Liver (tissue), 3 donors: Measurements from ENCODE around the gene ERICH6.

ENCODE experiments used
- EGR1 ChIP-seq, 2 donors: IDR thresholded peaks; 2 replicates each; pipeline ENCODE4 v1.6.1; 2016 to 2018; ENCODE audit warnings: antibody characterized with exemption in 2 of 2, low read depth in 2 of 2
- FOXA1 ChIP-seq: IDR thresholded peaks from 2 replicates; pipeline ENCODE4 v1.6.1; 2016; ENCODE audit warnings: antibody characterized with exemption
- RAD21 ChIP-seq, 2 donors: IDR thresholded peaks; 2 replicates each; pipeline ENCODE4 v1.6.1; 2016; ENCODE audit warnings: antibody characterized with exemption in 2 of 2, mild to moderate bottlenecking in 2 of 2
- TF ChIP-seq, protein P1 (sequence below): IDR thresholded peaks from 2 replicates; pipeline ENCODE4 v1.6.1; 2016; ENCODE audit warnings: antibody characterized with exemption, mild to moderate bottlenecking
- TF ChIP-seq, protein P2 (sequence below): fragments of 150-350 bp; IDR thresholded peaks from 2 replicates; pipeline ENCODE4 v1.5.1; 2017; ENCODE audit warnings: improper control_type of control experiment, low read depth, low read length; ENCODE audit not compliant: missing input control
- TF ChIP-seq, protein P3 (sequence below): IDR thresholded peaks from 2 replicates; pipeline ENCODE4 v1.6.1; 2016; ENCODE audit warnings: antibody characterized with exemption
- TF ChIP-seq, protein P4 (sequence below): IDR thresholded peaks from 2 replicates; pipeline ENCODE4 v1.6.1; 2016; ENCODE audit warnings: antibody characterized with exemption
- donor health status: healthy.
- donor health status: healthy.

DNA sequence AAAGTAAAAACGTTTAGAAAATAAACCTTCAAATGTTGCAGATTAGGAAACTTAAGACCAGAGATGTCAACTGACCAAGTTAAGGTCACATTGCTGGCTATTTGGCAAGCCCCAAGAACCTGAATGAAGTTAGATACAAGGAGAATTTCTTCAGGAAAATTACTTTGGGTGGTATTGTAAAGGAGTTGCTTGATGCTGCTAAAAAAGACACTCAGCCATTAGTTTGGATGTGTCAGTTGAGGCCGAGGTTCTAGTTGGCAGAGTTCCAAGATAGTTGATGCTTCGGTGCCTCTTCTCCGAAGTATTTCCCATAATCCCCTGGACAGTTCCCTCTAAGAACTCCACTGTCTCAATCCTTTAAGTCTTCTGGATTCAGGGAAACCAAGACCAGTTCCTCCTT lies 35.0 kb upstream of the ERICH6 start:
- TF ChIP-seq, protein P1, sequence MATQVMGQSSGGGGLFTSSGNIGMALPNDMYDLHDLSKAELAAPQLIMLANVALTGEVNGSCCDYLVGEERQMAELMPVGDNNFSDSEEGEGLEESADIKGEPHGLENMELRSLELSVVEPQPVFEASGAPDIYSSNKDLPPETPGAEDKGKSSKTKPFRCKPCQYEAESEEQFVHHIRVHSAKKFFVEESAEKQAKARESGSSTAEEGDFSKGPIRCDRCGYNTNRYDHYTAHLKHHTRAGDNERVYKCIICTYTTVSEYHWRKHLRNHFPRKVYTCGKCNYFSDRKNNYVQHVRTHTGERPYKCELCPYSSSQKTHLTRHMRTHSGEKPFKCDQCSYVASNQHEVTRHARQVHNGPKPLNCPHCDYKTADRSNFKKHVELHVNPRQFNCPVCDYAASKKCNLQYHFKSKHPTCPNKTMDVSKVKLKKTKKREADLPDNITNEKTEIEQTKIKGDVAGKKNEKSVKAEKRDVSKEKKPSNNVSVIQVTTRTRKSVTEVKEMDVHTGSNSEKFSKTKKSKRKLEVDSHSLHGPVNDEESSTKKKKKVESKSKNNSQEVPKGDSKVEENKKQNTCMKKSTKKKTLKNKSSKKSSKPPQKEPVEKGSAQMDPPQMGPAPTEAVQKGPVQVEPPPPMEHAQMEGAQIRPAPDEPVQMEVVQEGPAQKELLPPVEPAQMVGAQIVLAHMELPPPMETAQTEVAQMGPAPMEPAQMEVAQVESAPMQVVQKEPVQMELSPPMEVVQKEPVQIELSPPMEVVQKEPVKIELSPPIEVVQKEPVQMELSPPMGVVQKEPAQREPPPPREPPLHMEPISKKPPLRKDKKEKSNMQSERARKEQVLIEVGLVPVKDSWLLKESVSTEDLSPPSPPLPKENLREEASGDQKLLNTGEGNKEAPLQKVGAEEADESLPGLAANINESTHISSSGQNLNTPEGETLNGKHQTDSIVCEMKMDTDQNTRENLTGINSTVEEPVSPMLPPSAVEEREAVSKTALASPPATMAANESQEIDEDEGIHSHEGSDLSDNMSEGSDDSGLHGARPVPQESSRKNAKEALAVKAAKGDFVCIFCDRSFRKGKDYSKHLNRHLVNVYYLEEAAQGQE, result no peak
- TF ChIP-seq FOXA1 (no peak), EGR1 (IDR thresholded peaks at IDR 0.05; ENCODE audit: low read depth in 2 of 2) (no peak), RAD21 (IDR thresholded peaks at IDR 0.05) (no peak)
- TF ChIP-seq, protein P2, sequence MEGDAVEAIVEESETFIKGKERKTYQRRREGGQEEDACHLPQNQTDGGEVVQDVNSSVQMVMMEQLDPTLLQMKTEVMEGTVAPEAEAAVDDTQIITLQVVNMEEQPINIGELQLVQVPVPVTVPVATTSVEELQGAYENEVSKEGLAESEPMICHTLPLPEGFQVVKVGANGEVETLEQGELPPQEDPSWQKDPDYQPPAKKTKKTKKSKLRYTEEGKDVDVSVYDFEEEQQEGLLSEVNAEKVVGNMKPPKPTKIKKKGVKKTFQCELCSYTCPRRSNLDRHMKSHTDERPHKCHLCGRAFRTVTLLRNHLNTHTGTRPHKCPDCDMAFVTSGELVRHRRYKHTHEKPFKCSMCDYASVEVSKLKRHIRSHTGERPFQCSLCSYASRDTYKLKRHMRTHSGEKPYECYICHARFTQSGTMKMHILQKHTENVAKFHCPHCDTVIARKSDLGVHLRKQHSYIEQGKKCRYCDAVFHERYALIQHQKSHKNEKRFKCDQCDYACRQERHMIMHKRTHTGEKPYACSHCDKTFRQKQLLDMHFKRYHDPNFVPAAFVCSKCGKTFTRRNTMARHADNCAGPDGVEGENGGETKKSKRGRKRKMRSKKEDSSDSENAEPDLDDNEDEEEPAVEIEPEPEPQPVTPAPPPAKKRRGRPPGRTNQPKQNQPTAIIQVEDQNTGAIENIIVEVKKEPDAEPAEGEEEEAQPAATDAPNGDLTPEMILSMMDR, result no peak
- TF ChIP-seq, protein P3, sequence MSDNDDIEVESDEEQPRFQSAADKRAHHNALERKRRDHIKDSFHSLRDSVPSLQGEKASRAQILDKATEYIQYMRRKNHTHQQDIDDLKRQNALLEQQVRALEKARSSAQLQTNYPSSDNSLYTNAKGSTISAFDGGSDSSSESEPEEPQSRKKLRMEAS, result no peak
- TF ChIP-seq, protein P4, sequence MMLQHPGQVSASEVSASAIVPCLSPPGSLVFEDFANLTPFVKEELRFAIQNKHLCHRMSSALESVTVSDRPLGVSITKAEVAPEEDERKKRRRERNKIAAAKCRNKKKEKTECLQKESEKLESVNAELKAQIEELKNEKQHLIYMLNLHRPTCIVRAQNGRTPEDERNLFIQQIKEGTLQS, result no peak
